ENCODE measurements around the gene SPRN. TPM values are rescaled to one million over a fixed set of nuclear protein-coding genes. Genes with fewer than 3 reads are reported as not detected.
"Not testable (repeated sequence)": the region's sequence is repeated elsewhere in the genome, so short reads cannot be mapped to it uniquely, and the experiment has no call there.

Gene SPRN
- total RNA-seq, 1 experiment from 2014 or later, result not detected

- no peaks in the 10 kb centered on the region for H3K9me3 ChIP-seq (ENCODE audit: low read depth, low read length, poor library complexity, severe bottlenecking)
- no peaks in the 10 kb centered on the region for H3K4me1 ChIP-seq (ENCODE audit: insufficient read depth, low read length, poor library complexity, severe bottlenecking)
- ChIA-PET POLR2A (ENCODE audit: low non-redundant PET) (no interaction called here), CTCF (interaction anchor here (0.6 kb wide), 1 partner anchor 116 kb away, joined by 3 read pairs; no protein-coding TSS in a partner anchor)
- intact Hi-C loops (cut with micrococcal nuclease; ENCODE audit: unreplicated experiment), result no loop called here
- H3K27me3 ChIP-seq (replicated peaks; ENCODE audit: insufficient read depth, low read depth, low read length, poor library complexity), result no peaks in the 10 kb centered on the region
- H3K4me3 ChIP-seq (ENCODE audit: low read depth, low read length, poor library complexity, severe bottlenecking), result no peak overlapping the region
- DNase-seq (ENCODE audit: low spot score), result no peak
- no peak overlapping the region for H3K27ac ChIP-seq (ENCODE audit: low read depth, low read length, poor library complexity, severe bottlenecking)
- TF ChIP-seq EZH2 (IDR thresholded peaks at IDR 0.05; ENCODE audit: borderline replicate concordance, low read depth, low read length, poor library complexity, severe bottlenecking), result no peak
- TF ChIP-seq, protein P1, sequence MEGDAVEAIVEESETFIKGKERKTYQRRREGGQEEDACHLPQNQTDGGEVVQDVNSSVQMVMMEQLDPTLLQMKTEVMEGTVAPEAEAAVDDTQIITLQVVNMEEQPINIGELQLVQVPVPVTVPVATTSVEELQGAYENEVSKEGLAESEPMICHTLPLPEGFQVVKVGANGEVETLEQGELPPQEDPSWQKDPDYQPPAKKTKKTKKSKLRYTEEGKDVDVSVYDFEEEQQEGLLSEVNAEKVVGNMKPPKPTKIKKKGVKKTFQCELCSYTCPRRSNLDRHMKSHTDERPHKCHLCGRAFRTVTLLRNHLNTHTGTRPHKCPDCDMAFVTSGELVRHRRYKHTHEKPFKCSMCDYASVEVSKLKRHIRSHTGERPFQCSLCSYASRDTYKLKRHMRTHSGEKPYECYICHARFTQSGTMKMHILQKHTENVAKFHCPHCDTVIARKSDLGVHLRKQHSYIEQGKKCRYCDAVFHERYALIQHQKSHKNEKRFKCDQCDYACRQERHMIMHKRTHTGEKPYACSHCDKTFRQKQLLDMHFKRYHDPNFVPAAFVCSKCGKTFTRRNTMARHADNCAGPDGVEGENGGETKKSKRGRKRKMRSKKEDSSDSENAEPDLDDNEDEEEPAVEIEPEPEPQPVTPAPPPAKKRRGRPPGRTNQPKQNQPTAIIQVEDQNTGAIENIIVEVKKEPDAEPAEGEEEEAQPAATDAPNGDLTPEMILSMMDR (conservative IDR thresholded peaks at IDR 0.05; ENCODE audit: low read depth, low read length), result no peak
- no TSS peak for BruUV-seq (replicated peaks)
- H3K36me3 ChIP-seq (ENCODE audit: insufficient read depth, low read length, poor library complexity, severe bottlenecking), result no peaks in the 10 kb centered on the region
Measured at GRCh38 chr10:133439517-133440461, 15.4 kb upstream of the SPRN start.

DNA sequence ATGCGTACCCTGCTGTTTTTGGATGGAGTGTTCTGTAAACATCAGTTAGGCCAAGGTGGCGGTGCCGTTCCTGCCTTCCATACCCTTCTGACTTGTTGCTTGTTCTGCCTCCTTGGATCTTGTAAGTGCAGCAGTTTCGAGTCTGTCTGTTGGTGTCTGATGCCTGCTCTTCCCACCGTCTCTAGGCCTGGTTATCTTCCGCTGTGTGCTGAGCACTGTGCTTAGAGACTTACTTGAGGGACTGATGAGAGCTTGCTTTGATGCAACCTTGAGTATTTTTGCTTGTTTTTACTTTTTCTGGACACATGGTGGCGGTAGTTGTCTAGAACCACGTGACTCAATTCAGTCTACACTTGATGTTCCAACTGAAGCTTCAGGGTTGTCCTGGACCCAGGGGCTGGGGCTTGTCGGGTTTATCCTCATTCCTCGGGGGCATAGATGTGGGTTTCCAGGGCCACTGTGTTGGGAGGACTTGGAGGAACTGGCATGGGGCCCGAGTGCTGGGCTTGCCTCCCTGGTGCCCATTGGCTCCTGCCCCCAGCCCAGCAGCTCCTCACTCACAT, 14.4 kb upstream of the SPRN start:
- H3K9me3 ChIP-seq (ENCODE audit: low read depth, low read length, poor library complexity, severe bottlenecking), result no peaks in the 10 kb centered on the region
- H3K4me3 ChIP-seq (ENCODE audit: low read depth, low read length, poor library complexity, severe bottlenecking), result no peak overlapping the region
- ChIA-PET CTCF (interaction anchor here (0.6 kb wide), 1 partner anchor 117 kb away, joined by 3 read pairs; no protein-coding TSS in a partner anchor), POLR2A (ENCODE audit: low non-redundant PET) (no interaction called here)
- no peak overlapping the region for H3K27ac ChIP-seq (ENCODE audit: low read depth, low read length, poor library complexity, severe bottlenecking)
- intact Hi-C loops (cut with micrococcal nuclease; ENCODE audit: unreplicated experiment), result no loop called here
- H3K4me1 ChIP-seq (ENCODE audit: insufficient read depth, low read length, poor library complexity, severe bottlenecking), result no peaks in the 10 kb centered on the region
- H3K36me3 ChIP-seq (ENCODE audit: insufficient read depth, low read length, poor library complexity, severe bottlenecking), result no peaks in the 10 kb centered on the region
- DNase-seq (ENCODE audit: low spot score), result peak; percentile 64
- TF ChIP-seq, protein P1 (conservative IDR thresholded peaks at IDR 0.05; ENCODE audit: low read depth, low read length), result peak; percentile 62
- TF ChIP-seq EZH2 (IDR thresholded peaks at IDR 0.05; ENCODE audit: borderline replicate concordance, low read depth, low read length, poor library complexity, severe bottlenecking), result no peak
- no peaks in the 10 kb centered on the region for H3K27me3 ChIP-seq (replicated peaks; ENCODE audit: insufficient read depth, low read depth, low read length, poor library complexity)
- no TSS peak for BruUV-seq (replicated peaks)

DNA sequence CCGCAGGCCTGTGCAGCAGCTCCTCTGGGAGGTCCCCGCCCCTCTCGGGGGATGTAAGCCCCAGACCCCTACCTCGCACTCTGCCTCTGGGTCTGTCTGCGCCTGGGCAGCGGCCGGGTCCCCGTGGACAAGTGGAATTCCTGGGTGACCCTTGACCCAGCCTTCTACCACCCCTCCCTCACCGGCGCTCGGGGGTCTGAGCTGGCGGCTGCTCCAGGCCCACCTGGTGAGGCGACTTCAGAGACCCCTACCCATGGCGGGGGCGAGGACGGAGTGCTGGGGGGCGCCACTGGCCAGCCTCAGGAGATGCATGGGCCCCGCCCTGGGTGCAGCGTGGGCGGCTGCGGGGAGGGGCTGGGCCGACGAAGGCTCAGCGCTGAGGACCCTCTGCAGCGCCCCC, 8.4 kb upstream of the SPRN start:
- H3K9me3 ChIP-seq (ENCODE audit: low read depth, low read length, poor library complexity, severe bottlenecking); intact Hi-C loops (cut with micrococcal nuclease; ENCODE audit: unreplicated experiment); BruUV-seq (replicated peaks): not testable (repeated sequence)

DNA sequence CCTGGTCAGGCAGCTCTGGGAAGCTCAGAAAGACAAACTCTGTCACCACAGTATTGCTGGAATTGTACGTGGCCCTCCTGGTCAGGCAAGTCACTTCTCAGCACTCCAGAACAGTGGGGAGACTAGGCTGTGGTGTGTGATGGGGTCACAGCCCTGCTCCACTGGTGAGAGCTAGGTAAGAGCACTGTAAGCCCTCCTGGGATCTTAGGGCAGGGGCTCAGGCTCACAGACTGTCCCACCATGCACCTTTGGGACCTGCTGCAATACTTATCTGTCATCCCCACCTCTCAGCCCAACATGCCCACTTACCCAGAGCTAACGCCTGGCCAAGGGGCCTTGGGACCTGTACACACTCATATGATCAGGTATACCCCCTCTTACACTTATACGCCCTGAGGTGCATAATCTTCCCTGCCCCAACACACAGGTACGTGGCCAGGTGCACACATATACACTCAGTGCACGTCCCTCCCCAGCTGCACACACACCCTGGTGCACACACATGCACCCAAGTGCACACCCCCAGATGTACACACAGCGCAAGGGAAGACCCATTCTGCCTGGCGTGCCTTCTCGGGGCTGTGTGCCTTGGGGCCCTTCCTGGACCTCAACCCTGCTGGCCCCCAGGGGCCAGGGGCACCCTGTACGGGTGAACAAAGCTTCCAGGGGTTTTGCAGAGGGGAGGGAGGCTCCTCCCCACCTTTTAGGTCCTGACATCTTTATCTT, 7.6 kb upstream of the SPRN start:
- H3K27ac ChIP-seq (ENCODE audit: low read depth, low read length, poor library complexity, severe bottlenecking); H3K4me3 ChIP-seq (ENCODE audit: low read depth, low read length, poor library complexity, severe bottlenecking); DNase-seq (ENCODE audit: low spot score); POLR2A ChIA-PET (ENCODE audit: low non-redundant PET); H3K9me3 ChIP-seq (ENCODE audit: low read depth, low read length, poor library complexity, severe bottlenecking); H3K36me3 ChIP-seq (ENCODE audit: insufficient read depth, low read length, poor library complexity, severe bottlenecking); intact Hi-C loops (cut with micrococcal nuclease; ENCODE audit: unreplicated experiment); BruUV-seq (replicated peaks); CTCF ChIA-PET; H3K4me1 ChIP-seq (ENCODE audit: insufficient read depth, low read length, poor library complexity, severe bottlenecking); H3K27me3 ChIP-seq (replicated peaks; ENCODE audit: insufficient read depth, low read depth, low read length, poor library complexity): not testable (repeated sequence)

More for the DNA sequence above, 8.4 kb upstream of the SPRN start:
- CTCF ChIA-PET; H3K4me1 ChIP-seq (ENCODE audit: insufficient read depth, low read length, poor library complexity, severe bottlenecking); POLR2A ChIA-PET (ENCODE audit: low non-redundant PET); H3K27ac ChIP-seq (ENCODE audit: low read depth, low read length, poor library complexity, severe bottlenecking); H3K27me3 ChIP-seq (replicated peaks; ENCODE audit: insufficient read depth, low read depth, low read length, poor library complexity); H3K4me3 ChIP-seq (ENCODE audit: low read depth, low read length, poor library complexity, severe bottlenecking); H3K36me3 ChIP-seq (ENCODE audit: insufficient read depth, low read length, poor library complexity, severe bottlenecking); DNase-seq (ENCODE audit: low spot score): not testable (repeated sequence)

DNA sequence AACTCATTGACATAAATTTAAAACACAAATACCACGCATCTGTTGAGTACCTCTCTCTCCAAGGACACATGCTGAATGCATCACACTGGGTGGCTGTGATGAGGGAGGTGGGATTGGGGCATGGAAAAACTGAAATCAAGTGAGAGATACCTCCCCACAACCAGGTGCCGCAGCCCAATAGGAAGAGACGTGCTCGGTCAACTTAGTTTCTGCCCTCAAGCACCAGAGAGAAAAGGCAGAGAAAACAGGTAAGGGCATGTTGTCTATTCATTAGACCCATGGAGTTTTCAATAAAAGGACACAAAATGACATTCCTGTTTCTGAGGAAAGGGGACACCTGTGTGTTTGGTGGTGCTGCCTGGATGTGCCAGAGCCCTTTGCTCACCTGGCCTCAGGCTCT, 5.1 kb upstream of the SPRN start:
- intact Hi-C loops (cut with micrococcal nuclease; ENCODE audit: unreplicated experiment); DNase-seq (ENCODE audit: low spot score); POLR2A ChIA-PET (ENCODE audit: low non-redundant PET); H3K4me1 ChIP-seq (ENCODE audit: insufficient read depth, low read length, poor library complexity, severe bottlenecking); H3K27me3 ChIP-seq (replicated peaks; ENCODE audit: insufficient read depth, low read depth, low read length, poor library complexity); BruUV-seq (replicated peaks); H3K4me3 ChIP-seq (ENCODE audit: low read depth, low read length, poor library complexity, severe bottlenecking); H3K36me3 ChIP-seq (ENCODE audit: insufficient read depth, low read length, poor library complexity, severe bottlenecking); H3K9me3 ChIP-seq (ENCODE audit: low read depth, low read length, poor library complexity, severe bottlenecking); CTCF ChIA-PET; H3K27ac ChIP-seq (ENCODE audit: low read depth, low read length, poor library complexity, severe bottlenecking): not testable (repeated sequence)

All from A673 (cell line).